Hippocampal formation (tissue), 2 donors: ENCODE measurements around the gene NUAK1.

Source experiments
- DNase-seq, 2 donors: peaks; one replicate each; lab custom pipeline; 2025; lab: John Stamatoyannopoulos, UW

The NUAK1 gene

DNA sequence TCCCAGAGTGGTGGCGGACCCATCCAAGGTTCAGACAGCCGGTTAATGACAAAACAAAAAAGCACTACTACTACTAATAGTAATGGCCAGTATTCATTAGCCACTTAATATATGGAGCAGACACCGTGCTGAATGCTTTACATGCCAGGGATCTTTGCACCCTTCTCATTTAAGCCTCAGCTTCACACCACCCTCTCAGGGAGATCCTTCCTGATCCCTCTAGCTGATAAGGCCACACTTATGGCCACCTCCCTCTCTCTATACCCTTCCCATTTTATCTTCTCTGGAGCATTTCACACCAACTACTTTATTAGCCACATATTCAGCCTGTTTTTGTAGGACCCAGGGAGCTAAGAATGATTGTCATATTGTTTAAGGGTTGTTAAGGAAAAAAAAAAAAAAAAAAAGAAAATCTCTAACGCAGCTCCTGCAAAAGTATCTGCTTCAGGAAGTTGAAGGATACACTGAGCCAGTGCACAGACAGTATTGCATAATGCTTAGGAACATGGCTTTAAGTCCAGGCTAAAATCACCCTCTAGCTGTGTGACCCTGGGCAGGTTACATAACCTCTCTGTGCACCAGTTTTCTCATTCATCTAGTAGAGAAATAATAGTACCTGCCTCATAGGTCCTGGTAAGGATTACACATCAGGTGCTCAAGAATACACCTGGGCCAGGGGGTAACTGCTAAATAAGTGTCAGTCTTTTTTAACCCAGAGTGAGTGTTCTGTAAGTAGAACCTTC is 29.4 kb downstream of the NUAK1 start:
- no peak for DNase-seq

DNA sequence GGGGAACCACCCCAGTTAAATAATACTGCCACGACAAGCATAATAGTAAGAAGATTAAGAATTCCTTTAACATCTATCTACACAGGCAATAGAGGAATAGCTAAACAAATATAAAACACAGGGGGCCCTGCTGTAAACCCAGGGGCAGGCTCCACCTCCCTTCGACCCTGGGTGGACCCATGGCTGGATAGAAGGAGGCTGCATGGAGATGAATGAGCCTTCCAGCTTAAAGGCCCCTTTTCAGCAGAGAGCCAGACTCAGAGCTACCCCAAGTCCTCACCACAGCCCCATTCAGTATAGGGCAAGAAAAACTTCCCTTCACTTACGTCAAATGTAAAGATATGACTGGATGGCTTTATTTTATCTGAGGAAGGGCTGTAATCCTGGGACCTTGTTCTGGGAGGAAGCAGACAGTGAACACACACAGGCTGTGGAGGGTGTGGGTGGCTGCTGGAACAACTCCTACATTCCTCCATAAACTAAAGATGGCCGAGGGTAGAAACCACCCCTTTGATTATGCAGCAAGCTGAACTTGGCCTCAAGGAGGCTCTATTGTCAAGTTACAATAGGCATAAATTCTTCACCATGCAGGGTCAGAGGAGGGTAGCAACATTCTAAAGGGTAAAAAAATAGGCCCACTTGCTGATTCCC is 30.4 kb downstream of the NUAK1 start:
- no peak for DNase-seq

DNA sequence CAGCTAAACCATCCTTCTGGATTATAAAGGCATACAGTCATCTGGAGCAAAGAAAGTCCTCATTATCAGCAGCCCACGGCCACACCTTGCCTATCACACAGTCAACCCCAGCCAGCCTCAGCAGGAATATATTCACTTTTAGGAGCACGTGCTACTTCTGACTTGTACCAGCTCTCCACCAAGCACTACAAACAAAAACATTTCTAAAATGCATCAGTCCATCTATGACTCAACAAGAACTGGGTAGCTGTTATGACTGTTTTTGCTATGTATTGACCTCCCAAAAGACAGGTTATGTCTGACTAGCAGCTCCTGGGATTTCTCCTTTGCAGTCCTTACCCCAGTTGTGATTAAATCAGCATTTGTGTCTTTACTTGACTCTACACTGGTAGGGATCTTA is 31.2 kb downstream of the NUAK1 start:
- no peak for DNase-seq

DNA sequence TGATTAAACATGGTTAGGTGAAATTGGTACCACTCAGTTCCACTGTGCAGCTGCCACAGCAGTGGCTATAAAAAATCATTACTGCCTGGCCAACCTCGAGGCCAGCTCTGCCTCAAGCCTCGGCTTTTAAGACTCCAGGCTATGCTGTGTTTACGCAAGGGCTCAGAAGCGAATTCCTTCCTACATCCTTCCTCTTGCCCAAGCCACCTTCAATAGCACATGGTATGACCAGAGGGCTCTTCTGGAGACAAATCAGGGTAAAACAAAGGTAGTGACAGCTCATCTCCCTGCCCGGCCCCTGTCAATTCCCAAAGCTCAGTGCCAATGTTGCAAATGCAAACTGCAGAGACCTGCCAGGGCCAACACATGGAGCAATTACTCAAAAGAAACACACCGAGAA is 31.9 kb downstream of the NUAK1 start:
- DNase-seq = no peak

DNA sequence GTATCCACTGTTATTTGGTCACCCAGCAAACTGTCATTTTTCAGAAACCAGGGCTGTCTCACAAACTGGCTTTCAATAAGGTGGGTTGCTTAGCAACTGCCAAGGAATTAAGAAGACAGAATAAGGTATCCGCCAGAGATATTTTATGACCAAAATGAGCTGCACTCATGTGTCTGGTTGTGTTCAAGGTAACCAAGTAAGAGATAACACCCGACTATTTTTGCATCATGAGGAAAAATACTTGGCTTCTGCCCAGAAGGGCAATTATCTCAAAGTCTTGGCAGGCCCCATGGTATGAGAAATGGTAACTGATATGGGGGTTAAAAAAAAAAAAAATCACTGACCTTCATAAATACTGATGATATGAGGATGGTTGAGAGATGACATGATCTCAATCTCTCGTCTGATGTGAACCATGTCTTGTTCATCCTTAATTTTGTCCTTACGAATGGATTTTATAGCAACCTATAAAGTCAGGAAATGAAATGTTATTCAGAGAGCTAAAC is 32.6 kb downstream of the NUAK1 start:
- no peak for DNase-seq

DNA sequence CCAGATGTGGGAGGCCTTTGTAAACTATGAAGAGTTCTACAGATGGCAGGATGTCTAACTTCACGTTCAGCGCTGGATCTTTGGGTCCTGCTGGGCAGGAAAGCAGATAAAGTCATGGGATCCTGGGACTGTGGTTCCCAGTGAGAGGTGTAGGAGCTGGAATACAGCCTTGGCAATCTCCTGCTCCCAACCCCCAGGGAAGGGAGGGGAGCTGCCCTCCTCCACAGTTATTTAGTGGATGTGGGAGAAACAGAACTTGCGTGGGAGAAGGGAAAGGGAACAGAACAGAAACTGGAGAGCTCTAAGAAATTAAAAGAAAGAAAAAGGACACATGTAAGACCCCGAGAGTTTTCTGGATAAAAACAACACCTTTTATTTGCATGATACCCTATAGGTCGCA is 37.0 kb downstream of the NUAK1 start:
- DNase-seq = no peak

DNA sequence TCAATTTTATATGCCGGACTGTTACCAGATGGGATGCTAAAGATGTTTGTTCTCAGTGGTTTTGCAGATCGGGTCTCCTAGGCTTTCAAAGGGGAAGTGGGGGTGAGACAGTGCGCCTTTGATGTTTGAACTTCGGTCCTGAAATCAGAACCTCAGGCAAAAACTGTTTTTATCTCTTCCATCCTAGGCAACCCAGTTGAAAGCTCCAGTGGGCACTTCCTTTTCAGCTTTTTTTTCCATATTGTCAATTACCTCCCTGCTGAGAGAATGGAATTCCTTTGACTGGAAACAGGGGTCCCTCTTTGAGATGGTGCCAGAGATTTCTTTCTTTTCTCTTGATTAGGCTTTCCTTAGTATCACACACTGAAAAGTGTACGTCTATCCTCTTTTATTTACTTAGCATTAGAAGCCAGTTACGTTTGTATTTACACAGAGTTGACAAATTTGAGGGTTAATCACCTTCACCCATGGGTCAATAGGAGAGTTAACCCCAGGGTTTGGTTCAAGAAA is 40.0 kb downstream of the NUAK1 start:
- no peak for DNase-seq

DNA sequence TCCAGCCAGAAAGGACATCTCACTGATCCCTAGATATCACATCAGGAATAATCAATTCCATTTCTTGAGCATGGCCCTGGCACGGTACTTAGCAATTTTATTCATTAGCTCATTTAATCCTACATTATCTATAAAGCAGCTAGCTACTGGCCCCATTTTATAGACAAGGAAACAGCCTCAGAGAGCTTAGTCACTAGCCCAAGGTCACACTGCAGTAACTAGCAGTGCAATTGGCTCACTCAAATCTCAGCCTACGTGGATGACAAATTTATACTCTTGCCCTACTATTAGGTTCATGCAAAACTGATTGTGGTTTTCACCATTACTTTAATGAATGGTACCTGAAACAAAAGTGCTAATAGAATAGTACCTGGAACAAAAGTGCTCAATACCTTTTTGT is 41.7 kb downstream of the NUAK1 start:
- no peak for DNase-seq

DNA sequence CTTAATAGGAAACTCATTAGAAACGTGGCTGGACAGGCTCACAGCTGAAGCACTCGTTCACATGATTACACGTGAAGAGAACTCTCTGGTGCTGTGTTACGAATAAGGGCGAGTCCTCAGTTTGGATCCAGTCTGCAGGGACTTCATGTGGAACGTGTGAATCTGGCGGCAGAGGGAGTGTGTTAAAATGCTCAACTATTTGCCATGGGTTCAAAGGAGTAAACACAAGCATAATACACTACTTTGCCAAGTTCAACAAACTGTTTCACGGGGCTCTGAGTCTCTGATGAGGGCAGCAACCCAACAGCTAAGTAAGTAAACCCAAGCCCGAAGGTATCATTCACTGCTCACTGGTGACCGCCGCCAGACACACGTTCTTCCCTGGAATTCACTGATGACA is 42.4 kb downstream of the NUAK1 start:
- no peak for DNase-seq

DNA sequence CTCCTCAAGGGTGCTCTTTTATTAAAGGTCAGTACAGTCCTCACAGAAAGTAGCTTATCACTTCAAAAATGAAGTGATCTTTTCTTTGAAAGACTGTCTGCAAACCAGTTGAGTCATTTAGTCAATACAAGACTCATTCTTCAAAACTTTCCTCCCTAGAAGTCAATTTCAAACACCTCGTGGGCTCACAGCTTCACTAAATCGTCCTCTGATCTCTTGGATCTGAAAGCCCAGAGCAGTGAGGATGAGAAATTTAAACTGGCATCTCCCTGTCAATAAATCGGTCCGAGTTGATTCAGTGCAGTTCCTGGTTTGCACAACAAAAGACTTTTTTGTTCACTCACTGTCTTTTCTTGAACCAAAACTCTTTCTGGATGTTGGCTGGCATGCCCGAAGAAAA is 44.5 kb downstream of the NUAK1 start:
- DNase-seq = no peak

DNA sequence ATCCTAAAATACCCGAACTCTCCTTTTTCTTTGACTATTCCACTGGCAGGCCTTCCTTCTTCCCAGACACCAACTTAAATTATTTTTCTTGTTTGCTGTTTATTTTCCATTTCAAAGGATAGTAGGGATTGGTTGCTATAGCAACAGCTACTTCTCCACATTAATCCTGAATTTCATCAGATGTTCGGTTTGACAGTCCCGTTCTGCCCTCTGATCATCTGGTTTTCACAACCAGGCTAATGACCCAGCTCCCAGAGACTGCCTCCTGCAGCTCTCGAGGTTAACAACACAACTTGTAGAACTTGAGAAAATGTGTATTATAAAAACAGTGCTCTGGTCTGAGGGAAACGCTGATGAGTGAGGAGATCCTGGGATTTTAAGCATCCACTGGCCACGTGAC is 45.5 kb downstream of the NUAK1 start:
- DNase-seq = no peak

DNA sequence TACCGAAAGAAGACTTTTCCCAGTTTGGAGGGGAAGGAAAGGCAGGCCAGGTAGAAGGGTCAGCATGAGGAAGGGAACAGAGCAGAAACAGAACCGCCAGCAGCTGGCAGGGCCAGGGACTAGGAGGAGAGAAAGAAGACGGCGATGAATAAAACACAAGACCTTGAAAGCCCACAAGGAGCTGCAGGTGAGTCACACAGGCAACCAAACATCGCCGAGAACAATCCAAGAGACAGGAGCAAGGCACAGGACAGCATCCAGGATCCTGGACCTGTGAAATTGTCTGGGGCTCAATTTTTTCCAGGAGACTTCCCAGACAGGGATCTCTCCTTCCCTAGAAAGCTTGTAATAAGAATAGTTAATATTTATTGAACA is 47.3 kb downstream of the NUAK1 start:
- DNase-seq = no peak

DNA sequence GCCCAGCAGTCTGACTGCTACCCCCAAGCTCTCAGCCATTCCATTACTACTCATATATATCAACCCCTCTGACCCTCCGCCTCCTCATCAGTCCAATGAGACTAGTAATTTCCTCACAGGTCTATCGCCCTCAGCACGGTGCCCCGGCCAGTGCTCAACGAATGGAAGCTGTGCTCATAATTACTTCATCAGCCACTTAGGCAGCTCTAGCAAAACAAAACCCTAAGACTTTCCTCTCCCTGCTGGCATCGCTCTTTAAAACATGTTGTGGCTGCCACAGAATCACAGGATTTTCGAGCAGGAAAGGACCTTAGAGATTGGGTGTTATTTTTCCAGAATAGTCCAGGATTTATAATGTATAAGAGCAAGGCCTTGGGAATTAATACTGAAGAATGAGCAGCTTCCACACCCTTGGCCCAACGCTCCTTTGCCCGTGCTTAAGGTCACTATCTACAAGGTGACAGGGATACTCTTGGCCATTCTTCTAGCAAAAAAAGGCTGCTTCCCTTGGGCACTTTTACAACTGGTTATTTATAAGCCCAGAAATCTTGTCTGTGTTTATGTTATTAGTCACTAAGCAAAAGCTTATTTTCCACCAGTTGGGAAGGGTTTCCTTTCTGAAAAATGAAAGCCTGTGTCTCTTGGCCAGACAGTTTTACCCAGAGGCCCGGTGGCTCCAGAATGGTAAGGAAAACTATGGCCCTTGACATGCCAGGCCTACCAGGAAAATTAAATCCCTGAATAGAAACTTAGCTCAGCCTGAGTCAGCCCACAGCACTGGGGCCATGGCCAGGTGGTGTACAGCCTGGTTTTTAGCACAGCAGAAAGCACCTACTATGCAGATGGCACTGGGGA is 47.9 kb downstream of the NUAK1 start:
- no peak for DNase-seq

DNA sequence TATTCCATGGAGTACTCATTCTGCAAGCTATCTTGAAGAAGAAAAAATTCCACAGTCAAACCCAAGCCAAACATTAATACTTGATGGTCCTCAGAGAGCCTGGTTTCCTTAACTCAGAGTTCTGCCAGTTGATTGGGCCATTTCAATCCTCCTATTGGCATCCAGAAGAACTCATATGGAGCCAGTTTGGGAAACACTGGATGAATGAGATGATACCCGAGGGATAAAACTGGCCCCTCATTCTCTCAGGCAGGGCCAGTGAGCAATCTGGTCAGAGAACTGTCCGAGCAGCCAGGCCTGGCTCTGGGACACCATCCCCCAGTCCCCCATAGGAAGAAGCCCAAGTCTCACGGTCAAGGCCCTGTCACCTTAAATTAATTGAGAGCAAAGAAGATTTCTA is 48.8 kb downstream of the NUAK1 start:
- DNase-seq = no peak

DNA sequence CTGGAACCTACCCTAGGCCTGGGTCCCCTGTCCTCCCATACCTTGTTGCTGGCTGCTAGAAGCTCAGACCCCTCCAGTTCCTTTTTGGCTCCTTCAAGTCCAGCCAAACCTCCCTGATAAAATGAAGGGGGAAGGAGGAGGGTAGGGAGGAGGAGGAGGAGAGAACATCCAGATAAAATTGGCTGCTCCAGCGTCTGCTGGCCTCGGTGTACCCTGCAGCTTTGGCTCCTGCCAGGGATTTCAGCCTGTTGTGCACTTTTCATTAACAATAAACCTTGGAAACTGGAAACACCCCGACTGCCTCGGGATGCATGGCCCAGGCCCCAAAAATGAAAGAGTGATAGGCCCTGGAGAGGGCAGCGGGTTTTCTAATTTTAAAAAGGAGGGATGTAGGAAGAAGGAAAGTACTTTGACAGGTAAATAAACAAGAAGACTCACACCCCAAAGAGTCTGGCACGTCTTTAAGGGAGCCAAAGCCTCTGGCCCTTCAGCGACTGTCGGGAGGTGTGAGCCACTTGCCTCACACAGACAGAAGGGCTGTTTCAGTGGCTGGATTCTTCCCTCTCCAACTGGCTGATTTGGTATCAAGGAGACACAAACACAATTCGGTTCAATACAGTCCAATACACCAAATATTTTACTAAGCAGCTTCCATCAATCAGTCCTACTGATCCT is 49.8 kb downstream of the NUAK1 start:
- peak in 1 of 2 donors; percentile 26 for DNase-seq

DNA sequence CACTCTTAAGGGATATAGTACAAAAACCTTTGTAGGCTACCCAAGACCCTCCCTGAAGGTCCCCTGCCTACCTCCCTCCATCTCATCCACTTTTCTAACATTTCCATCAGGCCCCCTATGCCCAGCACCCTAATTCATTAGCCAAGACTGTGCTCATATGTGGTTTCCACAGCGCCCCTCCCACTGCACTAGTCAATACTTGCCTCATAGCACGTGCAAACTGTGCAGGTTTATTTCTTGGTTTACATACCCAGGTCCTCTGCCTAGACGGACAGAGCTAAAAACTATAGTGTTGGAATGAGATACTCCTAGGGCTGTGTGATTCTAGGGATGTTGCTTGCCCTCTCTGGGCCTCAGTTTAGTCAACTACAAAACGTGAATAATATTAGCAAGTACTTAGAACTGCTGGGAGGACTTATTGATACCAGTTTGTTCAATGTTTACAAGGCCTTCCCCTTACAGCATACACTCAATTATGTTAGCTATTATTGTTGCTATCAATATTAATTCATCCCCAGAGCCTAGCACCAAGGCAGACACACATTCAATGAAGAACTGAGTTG is 50.4 kb downstream of the NUAK1 start:
- DNase-seq = no peak

DNA sequence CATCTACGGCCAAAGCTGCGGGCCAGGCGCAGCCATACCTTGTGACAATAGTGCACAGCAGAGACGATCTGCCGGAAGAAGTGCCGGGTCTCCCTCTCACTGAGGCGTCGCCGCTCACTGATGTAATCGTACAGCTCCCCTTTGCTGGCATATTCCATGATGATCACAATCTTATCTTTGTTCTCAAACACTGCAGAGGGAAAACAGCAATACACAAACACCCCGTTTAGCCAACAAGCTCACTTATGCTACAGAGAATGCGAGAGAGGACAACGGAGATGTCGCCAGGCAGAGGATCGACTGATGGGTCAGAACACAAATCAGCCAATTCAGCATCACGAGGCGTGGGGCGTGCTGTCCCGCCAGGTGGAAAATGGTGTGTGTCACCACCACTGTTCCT is 52.1 kb downstream of the NUAK1 start:
- DNase-seq = peak; percentile 81 to 96

DNA sequence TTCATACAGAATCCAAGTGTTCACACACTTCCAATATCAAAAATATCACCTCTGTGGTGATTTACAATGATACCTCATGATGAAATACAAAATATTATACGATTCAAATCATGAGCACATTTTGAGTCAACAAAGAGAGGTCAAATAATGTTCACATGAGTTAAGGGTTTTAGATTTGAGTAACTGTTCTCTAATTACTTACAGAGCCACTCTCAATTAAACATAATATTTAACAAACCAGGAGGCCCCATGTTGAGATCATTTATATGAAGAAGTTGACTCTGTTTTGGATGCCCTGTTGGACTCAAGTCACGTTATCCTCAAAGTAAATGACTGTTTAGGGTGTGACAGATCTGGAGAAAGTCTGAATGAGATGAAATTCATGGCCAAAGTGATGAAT is 53.5 kb downstream of the NUAK1 start:
- DNase-seq = no peak

DNA sequence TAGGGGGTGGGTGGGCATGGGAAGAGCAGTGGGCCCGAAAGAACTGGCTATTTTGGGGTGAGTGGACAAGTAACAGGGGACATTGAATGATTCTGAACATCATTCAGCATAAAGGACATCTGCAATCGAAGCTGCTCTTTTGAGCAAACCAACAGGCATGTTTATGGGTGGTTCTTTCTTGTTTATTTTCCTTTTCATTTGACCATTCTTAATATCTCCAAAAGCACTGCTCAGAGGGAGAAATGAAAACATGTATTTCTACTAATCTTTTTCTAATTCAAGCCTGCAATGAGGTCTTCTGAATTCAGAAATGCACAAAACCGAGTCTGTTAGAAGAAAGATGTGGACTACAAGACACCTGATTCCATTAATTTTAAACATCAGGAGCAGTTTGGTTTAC is 54.0 kb downstream of the NUAK1 start:
- no peak for DNase-seq

DNA sequence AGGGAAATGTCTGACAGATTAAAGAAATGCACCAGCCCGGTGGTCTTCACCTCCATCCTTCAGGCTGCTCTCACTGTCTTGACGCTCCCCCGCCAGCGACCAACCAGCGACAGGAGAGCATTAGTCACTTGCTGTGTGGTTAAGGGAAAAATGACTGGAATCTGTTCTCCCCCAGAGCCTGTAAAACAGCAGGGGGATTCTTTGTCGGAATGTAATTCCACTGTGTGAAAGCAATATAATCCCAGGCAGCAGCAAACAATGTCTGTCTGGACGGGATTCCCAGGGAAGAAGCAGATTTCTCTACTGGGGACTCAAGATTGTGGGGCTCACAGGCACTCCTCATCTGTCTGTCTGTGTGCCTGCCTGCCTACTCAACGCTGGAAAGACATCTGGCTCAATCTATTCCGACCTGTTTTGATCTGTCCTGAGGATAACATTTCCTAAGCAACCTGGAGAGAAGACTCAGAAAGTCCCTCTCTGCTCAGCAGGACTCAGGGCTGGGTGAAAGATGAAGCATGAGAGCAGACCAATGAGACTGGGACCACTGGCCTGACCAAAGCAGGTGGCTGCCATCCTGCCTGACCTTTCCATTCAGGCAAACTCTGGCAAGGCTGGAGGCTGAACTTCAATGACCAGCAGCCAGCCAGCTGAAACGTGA is 54.6 kb downstream of the NUAK1 start:
- no peak for DNase-seq
